H1 (cell line): ENCODE measurements around the gene RGL2.

ENCODE experiments used
- TCF12 ChIP-seq: IDR thresholded peaks from 2 replicates; pipeline ENCODE4 v1.6.1; 2011; ENCODE audit warnings: low read depth, mild to moderate bottlenecking, low read length
- TF ChIP-seq, protein P1 (sequence below), 3 experiments: IDR thresholded peaks; 1 replicate in 2 of 3; 2 replicates in 1 of 3; pipeline versions ENCODE4 v1.5.1 to v1.6.1; 2011; ENCODE audit warnings: low read length in 3 of 3, mild to moderate bottlenecking in 3 of 3, inconsistent platforms in 2 of 3, low read depth in 1 of 3, moderate library complexity in 1 of 3; ENCODE audit not compliant: insufficient read depth in 1 of 3; ENCODE audit errors: control extremely low read depth in 1 of 3

- TF ChIP-seq, protein P1, sequence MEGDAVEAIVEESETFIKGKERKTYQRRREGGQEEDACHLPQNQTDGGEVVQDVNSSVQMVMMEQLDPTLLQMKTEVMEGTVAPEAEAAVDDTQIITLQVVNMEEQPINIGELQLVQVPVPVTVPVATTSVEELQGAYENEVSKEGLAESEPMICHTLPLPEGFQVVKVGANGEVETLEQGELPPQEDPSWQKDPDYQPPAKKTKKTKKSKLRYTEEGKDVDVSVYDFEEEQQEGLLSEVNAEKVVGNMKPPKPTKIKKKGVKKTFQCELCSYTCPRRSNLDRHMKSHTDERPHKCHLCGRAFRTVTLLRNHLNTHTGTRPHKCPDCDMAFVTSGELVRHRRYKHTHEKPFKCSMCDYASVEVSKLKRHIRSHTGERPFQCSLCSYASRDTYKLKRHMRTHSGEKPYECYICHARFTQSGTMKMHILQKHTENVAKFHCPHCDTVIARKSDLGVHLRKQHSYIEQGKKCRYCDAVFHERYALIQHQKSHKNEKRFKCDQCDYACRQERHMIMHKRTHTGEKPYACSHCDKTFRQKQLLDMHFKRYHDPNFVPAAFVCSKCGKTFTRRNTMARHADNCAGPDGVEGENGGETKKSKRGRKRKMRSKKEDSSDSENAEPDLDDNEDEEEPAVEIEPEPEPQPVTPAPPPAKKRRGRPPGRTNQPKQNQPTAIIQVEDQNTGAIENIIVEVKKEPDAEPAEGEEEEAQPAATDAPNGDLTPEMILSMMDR (IDR thresholded peaks at IDR 0.05; ENCODE audit: control extremely low read depth in 1 of 3, insufficient read depth in 1 of 3, low read depth in 1 of 3, low read length in 3 of 3), result no peak
- TF ChIP-seq TCF12, result no peak
Observed at GRCh38 chr6:33277663-33278391, 20.9 kb downstream of the RGL2 start.
